ENCODE data around the gene MLLT3. TPM values are rescaled to one million over a fixed set of nuclear protein-coding genes. Genes with fewer than 3 reads are reported as not detected.

Gene MLLT3
- total and polyA plus RNA-seq, 2 of the 13 experiments (the other 11 are each of a cell fraction or from before 2014, with no cell fraction given), result 12.3 to 12.6 TPM

- no peaks in the 10 kb centered on the region for H3K79me2 ChIP-seq (ENCODE audit: insufficient read depth, low read length)
- no peak for FAIRE-seq
- no peaks in the 10 kb centered on the region for H4K20me1 ChIP-seq (ENCODE audit: insufficient read depth, low read length)
- BruUV-seq (replicated peaks), result no TSS peak
- DNase-seq (ENCODE audit: low spot score), result no peak
- no peak overlapping the region for H3K9ac ChIP-seq (ENCODE audit: insufficient read depth, low read depth, low read length)
- no peak for ATAC-seq
- no peaks in the 10 kb centered on the region for H3K4me1 ChIP-seq (ENCODE audit: insufficient read depth, low read length)
- POLR2A ChIA-PET, result no interaction called here
- H3K9me3 ChIP-seq (ENCODE audit: low read length), result no peaks in the 10 kb centered on the region
- H3K4me2 ChIP-seq (ENCODE audit: low read depth, low read length), result no peak overlapping the region
- H3K27ac ChIP-seq (ENCODE audit: extremely low read length, insufficient read depth, low read length), result no peak overlapping the region
- CTCF ChIA-PET (ENCODE audit: low intra/inter-chr PET ratio, low total read pairs), result no interaction called here
- H3K27me3 ChIP-seq (ENCODE audit: control insufficient read depth in 1 of 2, insufficient read depth in 2 of 2, low read length in 2 of 2), result no peaks in the 10 kb centered on the region
- 61% methylated on average over 3 of the region's 3 CpGs for WGBS (ENCODE audit: low lambda C conversion rate)
- H2AFZ ChIP-seq (ENCODE audit: low read length), result no peak overlapping the region
- intact Hi-C loops (cut with micrococcal nuclease; ENCODE audit: unreplicated experiment) (no loop called here), in situ Hi-C loops (cut with HindIII; ENCODE audit: extremely low pct_ligation_motif_present, low pct_unique_long_range_greater_than_20kb) (no loop called here)
- H3K36me3 ChIP-seq (replicated peaks in 1 of 2; ENCODE audit: control insufficient read depth in 1 of 2, insufficient read depth in 2 of 2, low read length in 2 of 2), result no peaks in the 10 kb centered on the region
- H3K4me3 ChIP-seq (replicated peaks in 1 of 3; ENCODE audit: insufficient read depth in 1 of 3, low read depth in 2 of 3, low read length in 3 of 3), result no peak overlapping the region
- TF ChIP-seq ZNF282 (IDR thresholded peaks at IDR 0.05; ENCODE audit: partially characterized antibody), result no peak
- TF ChIP-seq, protein P1, sequence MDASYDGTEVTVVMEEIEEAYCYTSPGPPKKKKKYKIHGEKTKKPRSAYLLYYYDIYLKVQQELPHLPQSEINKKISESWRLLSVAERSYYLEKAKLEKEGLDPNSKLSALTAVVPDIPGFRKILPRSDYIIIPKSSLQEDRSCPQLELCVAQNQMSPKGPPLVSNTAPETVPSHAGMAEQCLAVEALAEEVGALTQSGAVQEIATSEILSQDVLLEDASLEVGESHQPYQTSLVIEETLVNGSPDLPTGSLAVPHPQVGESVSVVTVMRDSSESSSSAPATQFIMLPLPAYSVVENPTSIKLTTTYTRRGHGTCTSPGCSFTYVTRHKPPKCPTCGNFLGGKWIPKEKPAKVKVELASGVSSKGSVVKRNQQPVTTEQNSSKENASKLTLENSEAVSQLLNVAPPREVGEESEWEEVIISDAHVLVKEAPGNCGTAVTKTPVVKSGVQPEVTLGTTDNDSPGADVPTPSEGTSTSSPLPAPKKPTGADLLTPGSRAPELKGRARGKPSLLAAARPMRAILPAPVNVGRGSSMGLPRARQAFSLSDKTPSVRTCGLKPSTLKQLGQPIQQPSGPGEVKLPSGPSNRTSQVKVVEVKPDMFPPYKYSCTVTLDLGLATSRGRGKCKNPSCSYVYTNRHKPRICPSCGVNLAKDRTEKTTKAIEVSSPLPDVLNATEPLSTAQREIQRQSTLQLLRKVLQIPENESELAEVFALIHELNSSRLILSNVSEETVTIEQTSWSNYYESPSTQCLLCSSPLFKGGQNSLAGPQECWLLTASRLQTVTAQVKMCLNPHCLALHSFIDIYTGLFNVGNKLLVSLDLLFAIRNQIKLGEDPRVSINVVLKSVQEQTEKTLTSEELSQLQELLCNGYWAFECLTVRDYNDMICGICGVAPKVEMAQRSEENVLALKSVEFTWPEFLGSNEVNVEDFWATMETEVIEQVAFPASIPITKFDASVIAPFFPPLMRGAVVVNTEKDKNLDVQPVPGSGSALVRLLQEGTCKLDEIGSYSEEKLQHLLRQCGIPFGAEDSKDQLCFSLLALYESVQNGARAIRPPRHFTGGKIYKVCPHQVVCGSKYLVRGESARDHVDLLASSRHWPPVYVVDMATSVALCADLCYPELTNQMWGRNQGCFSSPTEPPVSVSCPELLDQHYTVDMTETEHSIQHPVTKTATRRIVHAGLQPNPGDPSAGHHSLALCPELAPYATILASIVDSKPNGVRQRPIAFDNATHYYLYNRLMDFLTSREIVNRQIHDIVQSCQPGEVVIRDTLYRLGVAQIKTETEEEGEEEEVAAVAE (CRISPR knock-in tag; IDR thresholded peaks at IDR 0.05; ENCODE audit: borderline replicate concordance), result no peak
- no peak for TF ChIP-seq FOXC1 (CRISPR knock-in tag; IDR thresholded peaks at IDR 0.05; ENCODE audit: borderline replicate concordance)
- no peak for TF ChIP-seq POLR2G (IDR thresholded peaks at IDR 0.05; ENCODE audit: low read depth, low read length)
- TF ChIP-seq THAP11 (CRISPR knock-in tag; IDR thresholded peaks at IDR 0.05), result no peak
- TF ChIP-seq SRSF9 (IDR thresholded peaks at IDR 0.05; ENCODE audit: borderline replicate concordance, insufficient read depth, low read depth, low read length, poor library complexity, severe bottlenecking), result no peak
- no peak for TF ChIP-seq ZNF343 (CRISPR knock-in tag; IDR thresholded peaks at IDR 0.05)
- no peak for TF ChIP-seq GATAD1 (CRISPR knock-in tag; IDR thresholded peaks at IDR 0.05)
- no peak for TF ChIP-seq MIER3 (CRISPR knock-in tag; IDR thresholded peaks at IDR 0.05; ENCODE audit: borderline replicate concordance)
- TF ChIP-seq, protein P2, sequence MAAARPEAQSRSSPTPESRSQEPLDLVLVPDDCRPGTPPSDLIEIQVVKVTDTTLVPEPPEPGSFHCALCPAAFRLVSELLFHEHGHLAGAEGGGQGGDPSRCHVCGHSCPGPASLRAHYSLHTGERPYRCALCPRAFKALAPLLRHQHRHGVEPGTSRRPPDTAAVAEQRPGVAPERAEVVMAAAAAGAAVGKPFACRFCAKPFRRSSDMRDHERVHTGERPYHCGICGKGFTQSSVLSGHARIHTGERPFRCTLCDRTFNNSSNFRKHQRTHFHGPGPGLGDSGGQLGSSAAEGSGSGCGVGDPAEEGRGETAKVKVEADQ (CRISPR knock-in tag; IDR thresholded peaks at IDR 0.05; ENCODE audit: borderline replicate concordance), result no peak
- TF ChIP-seq PAWR (CRISPR knock-in tag; IDR thresholded peaks at IDR 0.05; ENCODE audit: borderline replicate concordance), result no peak
- no peak for TF ChIP-seq CCAR2 (optimal IDR thresholded peaks at IDR 0.05; ENCODE audit: low read depth, low read length)
- TF ChIP-seq RERE (CRISPR knock-in tag; IDR thresholded peaks at IDR 0.05; ENCODE audit: low read depth), result no peak
These were observed 42.2 kb upstream of the MLLT3 start for GRCh38 chr9:20664501-20664900.

Data from HepG2 (cell line).